Measurements from ENCODE around the gene EPO.
"Not testable (repeated sequence)": the region's sequence is repeated elsewhere in the genome, so short reads cannot be mapped to it uniquely, and the experiment has no call there.

Gene EPO

DNA sequence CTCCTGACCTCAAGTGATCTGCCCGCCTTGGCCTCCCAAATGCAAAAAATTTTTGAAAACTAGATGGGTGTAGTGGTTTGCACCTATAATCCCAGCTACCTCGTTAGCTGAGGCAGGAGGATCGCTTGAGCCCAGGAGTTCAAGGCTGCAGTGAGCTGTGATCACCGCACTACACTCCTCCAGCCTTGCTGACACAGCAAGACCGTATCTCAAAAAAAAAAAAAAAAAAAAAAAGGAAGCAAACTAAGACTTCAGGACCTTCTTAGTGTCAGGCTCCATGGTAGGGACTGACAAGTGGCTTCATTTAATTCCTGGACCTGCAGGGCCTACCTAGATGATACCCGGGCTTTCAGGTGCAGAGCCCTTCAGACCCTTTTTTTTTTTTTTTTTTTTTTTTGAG lies 11.9 kb upstream of the EPO start:
- H3K4me3 Mint-ChIP-seq: peak overlapping the region; percentile 42
- no peaks in the 10 kb centered on the region for H3K27me3 Mint-ChIP-seq
- H3K27ac Mint-ChIP-seq: no peak overlapping the region
- H3K9me3 Mint-ChIP-seq (ENCODE audit: low read depth): no peaks in the 10 kb centered on the region
- peaks cover 14% of the 10 kb centered on the region for H3K4me1 Mint-ChIP-seq (ENCODE audit: low read depth)
- peaks cover 7% of the 10 kb centered on the region for H3K36me3 Mint-ChIP-seq

DNA sequence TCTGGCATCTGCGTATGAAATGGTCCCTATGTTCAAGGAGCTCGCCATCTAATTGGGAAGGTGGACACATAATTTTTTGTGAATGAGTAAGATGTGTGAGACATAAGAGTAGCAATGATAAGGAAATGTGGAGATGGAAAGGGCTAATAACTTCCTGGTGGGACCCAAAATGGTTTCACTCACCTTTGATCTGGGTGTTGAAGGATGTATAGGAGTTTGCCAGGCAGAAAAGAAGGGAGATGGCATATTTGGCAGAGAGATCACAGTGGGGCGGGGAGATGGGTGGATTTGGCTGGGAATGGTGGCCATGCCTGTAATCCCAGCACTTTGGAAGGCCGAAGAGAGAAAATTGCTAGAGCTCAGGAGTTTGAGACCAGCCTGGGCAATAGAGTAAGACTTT lies 9.8 kb upstream of the EPO start:
- H3K36me3 Mint-ChIP-seq: peaks cover 7% of the 10 kb centered on the region

DNA sequence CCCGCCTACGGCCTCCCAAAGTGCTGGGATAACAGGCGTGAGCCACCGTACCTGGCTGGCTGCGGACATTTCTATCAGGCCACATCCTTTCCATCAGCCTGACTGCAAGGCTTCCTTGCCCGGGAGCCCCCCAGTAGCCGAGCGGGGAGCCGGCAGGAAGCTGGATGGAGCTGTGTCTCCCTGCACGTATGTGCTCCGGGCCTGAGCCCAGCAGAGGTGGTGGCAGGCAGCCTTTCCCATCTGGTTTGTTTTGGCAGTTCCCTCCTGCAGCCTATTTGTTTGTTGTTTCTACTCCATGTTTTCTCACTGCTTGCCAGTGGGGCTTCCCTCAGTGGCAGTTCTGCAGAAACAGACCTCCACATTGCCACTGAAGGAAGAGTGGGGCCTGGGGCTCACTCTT lies 8.9 kb upstream of the EPO start:
- Mint-ChIP-seq H3K4me1 (ENCODE audit: low read depth) (peaks cover 12% of the 10 kb centered on the region), H3K36me3 (peaks cover 7% of the 10 kb centered on the region), H3K4me3 (no peak overlapping the region), H3K27me3 (no peaks in the 10 kb centered on the region), H3K27ac (no peak overlapping the region), H3K9me3 (ENCODE audit: low read depth) (no peaks in the 10 kb centered on the region)

More for the DNA sequence above, 9.8 kb upstream of the EPO start:
- Mint-ChIP-seq H3K27me3 (no peaks in the 10 kb centered on the region), H3K4me3 (no peak overlapping the region), H3K4me1 (ENCODE audit: low read depth) (peaks cover 12% of the 10 kb centered on the region), H3K27ac (no peak overlapping the region), H3K9me3 (ENCODE audit: low read depth) (no peaks in the 10 kb centered on the region)

DNA sequence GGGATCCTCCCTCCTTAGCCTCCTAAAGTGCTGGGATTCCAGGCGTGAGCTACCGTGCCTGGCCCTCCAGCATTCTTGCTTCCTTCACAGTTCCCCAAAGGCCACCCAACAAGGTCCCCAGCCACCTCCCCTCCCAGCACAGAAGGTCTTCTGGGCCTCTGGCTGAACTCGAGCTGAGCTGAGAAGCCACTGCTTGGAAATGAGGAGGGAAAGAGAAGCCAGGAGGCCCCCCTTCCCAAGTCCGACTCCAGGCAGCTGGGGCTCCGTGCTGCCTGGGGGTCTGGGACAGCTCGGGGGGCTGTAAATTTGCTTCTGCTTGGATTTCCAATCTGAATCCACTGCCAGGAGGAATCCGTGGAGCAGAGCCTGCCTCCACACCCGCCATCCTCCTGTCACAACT lies 5.5 kb upstream of the EPO start:
- Mint-ChIP-seq H3K36me3 (peaks cover 11% of the 10 kb centered on the region), H3K4me1 (ENCODE audit: low read depth) (no peaks in the 10 kb centered on the region), H3K27ac (no peak overlapping the region), H3K9me3 (ENCODE audit: low read depth) (no peaks in the 10 kb centered on the region), H3K4me3 (no peak overlapping the region), H3K27me3 (peaks cover 9% of the 10 kb centered on the region)

DNA sequence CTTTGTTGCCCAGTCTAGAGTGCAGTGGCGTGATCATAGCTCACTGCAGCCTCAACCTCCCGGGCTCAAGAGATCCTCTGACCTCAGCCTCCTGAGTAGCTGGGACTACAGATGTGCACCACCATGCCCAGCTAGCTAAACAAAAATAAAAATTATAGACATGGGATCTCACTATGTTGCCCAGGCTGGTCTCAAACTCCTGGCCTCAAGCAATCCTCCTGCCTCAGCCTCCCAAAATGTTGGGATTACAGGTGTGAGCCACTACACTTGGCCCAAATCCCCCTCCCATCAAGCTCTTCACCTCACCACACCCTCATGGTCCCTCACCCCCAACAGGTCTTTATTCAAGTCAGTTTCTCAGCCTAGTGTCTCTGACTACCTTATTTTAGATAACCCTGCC lies 3.2 kb upstream of the EPO start:
- not testable (repeated sequence) for H3K36me3 Mint-ChIP-seq; H3K4me1 Mint-ChIP-seq (ENCODE audit: low read depth); H3K9me3 Mint-ChIP-seq (ENCODE audit: low read depth); H3K27ac Mint-ChIP-seq; H3K4me3 Mint-ChIP-seq
- peaks cover 19% of the 10 kb centered on the region for H3K27me3 Mint-ChIP-seq

DNA sequence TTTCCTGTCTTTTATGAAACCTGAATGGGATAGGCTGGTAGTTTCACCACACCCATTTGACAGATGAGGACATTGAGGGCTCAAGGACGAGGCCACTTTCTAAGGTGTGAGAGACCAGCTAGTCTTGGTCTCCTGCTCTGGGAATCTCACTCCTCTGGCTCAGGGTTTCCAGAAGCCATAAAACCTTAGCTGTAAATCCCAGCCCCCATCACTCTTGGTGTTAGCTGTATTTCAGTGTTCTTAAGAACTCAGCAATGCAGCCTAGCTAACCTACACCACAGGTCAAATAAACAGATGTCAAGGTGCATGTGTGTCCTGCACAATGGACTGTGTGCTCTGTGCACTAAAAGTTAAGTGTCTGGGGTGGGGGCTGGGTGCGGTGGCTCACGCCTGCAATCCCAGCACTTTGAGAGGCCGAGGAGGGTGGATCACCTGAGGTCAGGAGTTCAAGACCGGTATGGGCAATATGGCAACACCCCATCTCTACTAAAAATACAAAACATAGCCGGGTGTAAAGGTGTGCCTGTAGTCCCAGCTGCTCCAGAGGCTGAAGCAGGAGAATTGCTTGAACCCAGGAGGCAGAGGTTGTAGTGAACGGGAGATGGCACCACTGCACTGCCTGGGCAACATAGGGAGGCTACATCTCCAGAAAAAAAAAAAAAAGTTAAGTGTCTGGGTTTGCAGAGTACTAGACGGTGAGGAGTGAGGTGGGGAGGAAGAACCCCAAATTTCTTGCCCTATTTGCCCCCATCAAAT lies 567 bp upstream of the EPO start:
- H3K4me1 Mint-ChIP-seq (ENCODE audit: low read depth): peaks cover 3% of the 10 kb centered on the region

DNA sequence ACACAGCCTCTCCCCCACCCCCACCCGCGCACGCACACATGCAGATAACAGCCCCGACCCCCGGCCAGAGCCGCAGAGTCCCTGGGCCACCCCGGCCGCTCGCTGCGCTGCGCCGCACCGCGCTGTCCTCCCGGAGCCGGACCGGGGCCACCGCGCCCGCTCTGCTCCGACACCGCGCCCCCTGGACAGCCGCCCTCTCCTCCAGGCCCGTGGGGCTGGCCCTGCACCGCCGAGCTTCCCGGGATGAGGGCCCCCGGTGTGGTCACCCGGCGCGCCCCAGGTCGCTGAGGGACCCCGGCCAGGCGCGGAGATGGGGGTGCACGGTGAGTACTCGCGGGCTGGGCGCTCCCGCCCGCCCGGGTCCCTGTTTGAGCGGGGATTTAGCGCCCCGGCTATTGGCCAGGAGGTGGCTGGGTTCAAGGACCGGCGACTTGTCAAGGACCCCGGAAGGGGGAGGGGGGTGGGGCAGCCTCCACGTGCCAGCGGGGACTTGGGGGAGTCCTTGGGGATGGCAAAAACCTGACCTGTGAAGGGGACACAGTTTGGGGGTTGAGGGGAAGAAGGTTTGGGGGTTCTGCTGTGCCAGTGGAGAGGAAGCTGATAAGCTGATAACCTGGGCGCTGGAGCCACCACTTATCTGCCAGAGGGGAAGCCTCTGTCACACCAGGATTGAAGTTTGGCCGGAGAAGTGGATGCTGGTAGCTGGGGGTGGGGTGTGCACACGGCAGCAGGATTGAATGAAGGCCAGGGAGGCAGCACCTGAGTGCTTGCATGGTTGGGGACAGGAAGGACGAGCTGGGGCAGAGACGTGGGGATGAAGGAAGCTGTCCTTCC lies 620 bp downstream of the EPO start:
- H3K36me3 Mint-ChIP-seq: peaks cover 8% of the 10 kb centered on the region
- peaks cover 6% of the 10 kb centered on the region for H3K4me1 Mint-ChIP-seq (ENCODE audit: low read depth)
- peaks cover 30% of the 10 kb centered on the region for H3K27me3 Mint-ChIP-seq
- peak overlapping the region; percentile 35 for H3K4me3 Mint-ChIP-seq
- no peak overlapping the region for H3K27ac Mint-ChIP-seq
- no peaks in the 10 kb centered on the region for H3K9me3 Mint-ChIP-seq (ENCODE audit: low read depth)

More for the DNA sequence above, 567 bp upstream of the EPO start:
- Mint-ChIP-seq H3K27ac (no peak overlapping the region), H3K4me3 (peak overlapping the region; percentile 20), H3K36me3 (peaks cover 8% of the 10 kb centered on the region), H3K9me3 (ENCODE audit: low read depth) (no peaks in the 10 kb centered on the region), H3K27me3 (peaks cover 30% of the 10 kb centered on the region)

DNA sequence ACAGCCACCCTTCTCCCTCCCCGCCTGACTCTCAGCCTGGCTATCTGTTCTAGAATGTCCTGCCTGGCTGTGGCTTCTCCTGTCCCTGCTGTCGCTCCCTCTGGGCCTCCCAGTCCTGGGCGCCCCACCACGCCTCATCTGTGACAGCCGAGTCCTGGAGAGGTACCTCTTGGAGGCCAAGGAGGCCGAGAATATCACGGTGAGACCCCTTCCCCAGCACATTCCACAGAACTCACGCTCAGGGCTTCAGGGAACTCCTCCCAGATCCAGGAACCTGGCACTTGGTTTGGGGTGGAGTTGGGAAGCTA lies 1.2 kb downstream of the EPO start:
- Mint-ChIP-seq H3K27me3 (peaks cover 30% of the 10 kb centered on the region), H3K36me3 (peaks cover 8% of the 10 kb centered on the region), H3K4me1 (ENCODE audit: low read depth) (peaks cover 6% of the 10 kb centered on the region), H3K9me3 (ENCODE audit: low read depth) (no peaks in the 10 kb centered on the region), H3K4me3 (peak overlapping the region; percentile 35), H3K27ac (no peak overlapping the region)

DNA sequence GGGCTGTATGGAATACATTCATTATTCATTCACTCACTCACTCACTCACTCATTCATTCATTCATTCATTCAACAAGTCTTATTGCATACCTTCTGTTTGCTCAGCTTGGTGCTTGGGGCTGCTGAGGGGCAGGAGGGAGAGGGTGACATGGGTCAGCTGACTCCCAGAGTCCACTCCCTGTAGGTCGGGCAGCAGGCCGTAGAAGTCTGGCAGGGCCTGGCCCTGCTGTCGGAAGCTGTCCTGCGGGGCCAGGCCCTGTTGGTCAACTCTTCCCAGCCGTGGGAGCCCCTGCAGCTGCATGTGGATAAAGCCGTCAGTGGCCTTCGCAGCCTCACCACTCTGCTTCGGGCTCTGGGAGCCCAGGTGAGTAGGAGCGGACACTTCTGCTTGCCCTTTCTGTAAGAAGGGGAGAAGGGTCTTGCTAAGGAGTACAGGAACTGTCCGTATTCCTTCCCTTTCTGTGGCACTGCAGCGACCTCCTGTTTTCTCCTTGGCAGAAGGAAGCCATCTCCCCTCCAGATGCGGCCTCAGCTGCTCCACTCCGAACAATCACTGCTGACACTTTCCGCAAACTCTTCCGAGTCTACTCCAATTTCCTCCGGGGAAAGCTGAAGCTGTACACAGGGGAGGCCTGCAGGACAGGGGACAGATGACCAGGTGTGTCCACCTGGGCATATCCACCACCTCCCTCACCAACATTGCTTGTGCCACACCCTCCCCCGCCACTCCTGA lies 2.4 kb downstream of the EPO start:
- no peak overlapping the region for H3K4me3 Mint-ChIP-seq
- peaks cover 8% of the 10 kb centered on the region for H3K36me3 Mint-ChIP-seq
- peaks cover 6% of the 10 kb centered on the region for H3K4me1 Mint-ChIP-seq (ENCODE audit: low read depth)
- no peak overlapping the region for H3K27ac Mint-ChIP-seq
- H3K9me3 Mint-ChIP-seq (ENCODE audit: low read depth): no peaks in the 10 kb centered on the region
- peaks cover 28% of the 10 kb centered on the region for H3K27me3 Mint-ChIP-seq

DNA sequence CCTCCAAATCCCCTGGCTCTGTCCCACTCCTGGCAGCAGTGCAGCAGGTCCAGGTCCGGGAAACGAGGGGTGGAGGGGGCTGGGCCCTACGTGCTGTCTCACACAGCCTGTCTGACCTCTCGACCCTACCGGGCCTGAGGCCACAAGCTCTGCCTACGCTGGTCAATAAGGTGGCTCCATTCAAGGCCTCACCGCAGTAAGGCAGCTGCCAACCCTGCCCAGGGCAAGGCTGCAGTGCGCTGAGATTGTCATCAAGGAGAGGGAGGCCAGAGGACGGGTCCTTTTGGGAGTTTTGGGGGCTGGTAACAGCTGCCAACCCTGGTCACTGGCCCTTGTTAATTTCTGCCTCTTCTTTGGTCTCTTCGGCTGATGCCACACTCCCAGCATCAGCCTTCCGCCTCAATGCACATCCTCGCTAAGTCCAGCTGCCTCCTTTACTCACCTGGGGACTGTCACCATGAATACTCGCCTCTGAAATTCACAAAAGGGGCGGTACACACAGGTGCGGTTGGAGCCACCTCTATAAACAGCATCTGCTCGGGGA lies 3.5 kb downstream of the EPO start:
- Mint-ChIP-seq H3K36me3 (peaks cover 3% of the 10 kb centered on the region), H3K9me3 (ENCODE audit: low read depth) (no peaks in the 10 kb centered on the region), H3K4me3 (no peak overlapping the region), H3K27me3 (peaks cover 29% of the 10 kb centered on the region), H3K4me1 (ENCODE audit: low read depth) (peaks cover 6% of the 10 kb centered on the region), H3K27ac (no peak overlapping the region)

DNA sequence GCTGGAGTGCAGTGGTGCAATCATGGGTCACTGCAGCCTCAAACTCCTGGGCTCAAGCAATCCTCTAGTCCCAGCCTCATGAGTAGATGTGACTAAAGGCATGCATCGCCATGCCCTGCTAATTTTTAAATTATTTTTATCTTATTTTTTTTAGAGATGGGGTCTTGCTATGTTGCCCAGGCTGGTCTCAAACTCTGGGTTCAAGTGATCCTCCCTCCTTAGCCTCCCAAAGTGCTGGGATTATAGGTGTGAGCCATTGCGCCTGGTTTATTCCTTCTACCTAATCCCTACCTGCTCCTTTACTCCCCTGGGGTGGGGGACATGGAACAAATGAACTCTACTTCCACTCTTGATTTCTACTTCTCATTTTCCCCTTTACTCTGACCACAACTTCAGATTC lies 4.1 kb downstream of the EPO start:
- H3K36me3 Mint-ChIP-seq; H3K9me3 Mint-ChIP-seq (ENCODE audit: low read depth); H3K4me1 Mint-ChIP-seq (ENCODE audit: low read depth); H3K27ac Mint-ChIP-seq; H3K4me3 Mint-ChIP-seq: not testable (repeated sequence)
- H3K27me3 Mint-ChIP-seq: peaks cover 26% of the 10 kb centered on the region

DNA sequence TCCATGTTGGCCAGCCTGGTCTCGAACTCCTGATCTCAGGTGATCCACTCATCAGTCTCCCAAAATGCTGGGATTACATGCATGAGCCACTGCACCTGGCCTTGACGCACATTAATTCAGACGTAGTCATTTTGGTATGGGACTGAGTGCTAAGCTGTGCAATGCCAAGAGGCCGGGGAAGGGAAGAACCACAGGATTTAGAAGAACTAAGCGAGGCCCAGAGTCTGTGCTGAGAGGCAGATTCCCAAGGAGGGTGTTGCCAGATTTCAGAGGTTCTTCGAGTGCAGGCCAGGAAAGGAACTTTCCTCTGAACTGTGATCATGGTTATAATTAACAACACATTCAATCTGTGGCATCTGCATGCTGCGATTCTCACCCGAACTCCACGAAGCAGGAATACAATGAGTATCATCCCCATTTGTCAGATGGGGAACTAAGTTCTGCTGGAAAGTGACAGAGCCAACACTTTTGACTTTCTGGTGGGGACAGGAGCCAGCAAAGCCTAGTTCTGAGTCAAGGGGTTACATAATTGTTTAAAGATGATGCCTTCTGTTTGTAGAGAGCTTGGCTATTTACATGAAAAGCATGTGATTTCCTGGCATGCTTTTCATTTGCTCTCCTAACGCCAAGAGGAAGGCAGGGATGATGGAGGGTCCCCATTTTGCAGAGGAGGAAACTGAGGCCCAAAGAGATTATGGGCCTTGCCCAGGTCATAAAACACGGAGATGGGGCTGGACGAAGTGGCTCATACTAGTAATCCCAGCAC lies 6.9 kb downstream of the EPO start:
- no peaks in the 10 kb centered on the region for H3K36me3 Mint-ChIP-seq
- no peak overlapping the region for H3K4me3 Mint-ChIP-seq
- peaks cover 3% of the 10 kb centered on the region for H3K4me1 Mint-ChIP-seq (ENCODE audit: low read depth)

DNA sequence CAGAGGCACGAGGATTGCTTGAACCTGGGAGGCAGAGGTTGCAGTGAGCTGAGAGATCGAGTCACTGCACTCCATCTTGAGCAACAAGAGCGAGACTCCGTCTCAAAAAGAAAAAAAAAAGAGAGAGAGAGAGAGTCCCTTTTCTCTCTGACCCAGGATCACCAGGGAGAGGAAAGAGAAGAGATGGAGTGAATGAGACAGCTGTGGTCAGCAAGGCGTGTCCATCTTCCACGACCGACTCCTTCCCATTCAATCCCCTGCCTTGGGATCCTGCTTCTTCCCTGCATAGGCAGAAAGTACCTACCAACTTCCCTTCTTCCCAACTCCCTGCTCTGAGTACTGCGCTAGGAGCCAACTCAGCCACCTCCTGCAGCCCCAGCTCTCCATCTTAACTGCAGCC lies 7.9 kb downstream of the EPO start:
- Mint-ChIP-seq H3K9me3 (ENCODE audit: low read depth) (no peaks in the 10 kb centered on the region), H3K27ac (no peak overlapping the region), H3K4me1 (ENCODE audit: low read depth) (peaks cover 3% of the 10 kb centered on the region), H3K27me3 (peaks cover 6% of the 10 kb centered on the region), H3K4me3 (no peak overlapping the region), H3K36me3 (no peaks in the 10 kb centered on the region)

More for the DNA sequence above, 6.9 kb downstream of the EPO start:
- no peaks in the 10 kb centered on the region for H3K9me3 Mint-ChIP-seq (ENCODE audit: low read depth)
- H3K27me3 Mint-ChIP-seq: peaks cover 13% of the 10 kb centered on the region
- no peak overlapping the region for H3K27ac Mint-ChIP-seq

DNA sequence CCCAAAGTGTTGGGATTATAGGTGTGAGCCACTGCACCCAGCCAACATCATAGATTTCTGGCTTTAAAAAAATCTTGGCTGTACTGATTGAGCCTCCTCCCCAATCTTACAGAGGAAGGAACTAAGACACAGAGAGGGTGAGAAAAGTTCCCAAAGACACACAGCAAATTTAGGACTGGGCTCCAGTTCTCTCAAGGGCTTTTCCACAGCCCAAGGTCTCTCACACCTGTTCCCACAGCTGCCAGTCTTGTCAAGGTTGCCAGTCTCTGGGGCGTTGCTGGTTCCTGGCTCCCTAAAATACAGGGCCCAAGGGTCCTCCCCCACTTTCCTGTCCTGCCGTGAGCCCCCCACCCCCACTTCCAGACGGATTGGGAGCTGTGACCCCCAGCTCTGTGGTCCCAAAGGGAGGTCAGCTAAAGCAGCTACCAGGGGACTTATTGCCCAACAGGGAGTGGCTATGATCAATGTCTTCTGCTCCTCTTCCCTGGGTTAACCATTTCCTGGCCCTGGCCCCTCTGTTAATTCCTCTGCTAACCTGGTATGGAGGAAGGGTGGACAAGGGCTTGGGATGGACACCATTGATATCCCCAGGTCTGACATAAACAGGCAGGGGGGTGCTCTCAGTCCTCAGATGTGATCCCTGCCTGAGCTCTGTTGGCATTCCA lies 10.0 kb downstream of the EPO start:
- no peaks in the 10 kb centered on the region for H3K9me3 Mint-ChIP-seq (ENCODE audit: low read depth)
- H3K27ac Mint-ChIP-seq: no peak overlapping the region
- H3K4me3 Mint-ChIP-seq: no peak overlapping the region
- H3K36me3 Mint-ChIP-seq: no peaks in the 10 kb centered on the region
- H3K27me3 Mint-ChIP-seq: peaks cover 3% of the 10 kb centered on the region
- peaks cover 6% of the 10 kb centered on the region for H3K4me1 Mint-ChIP-seq (ENCODE audit: low read depth)

Data from activated naive CD8-positive, alpha-beta T cell (primary cell).